Measurements from ENCODE around the gene PIAS4.

Gene PIAS4

GRCh38 chr19:3977242-3978143 lies 30.0 kb upstream of the PIAS4 start:
- no peak for DNase-seq

GRCh38 chr19:3978145-3978544 lies 29.4 kb upstream of the PIAS4 start:
- DNase-seq, result no peak

GRCh38 chr19:3979289-3979673 lies 28.3 kb upstream of the PIAS4 start:
- no peak for DNase-seq

GRCh38 chr19:3979674-3980352 lies 27.7 kb upstream of the PIAS4 start:
- no peak for DNase-seq

GRCh38 chr19:3980353-3981251 lies 26.9 kb upstream of the PIAS4 start:
- no peak for DNase-seq

GRCh38 chr19:3981373-3981735 lies 26.2 kb upstream of the PIAS4 start:
- DNase-seq, result no peak

- DNase-seq, result no peak
Observed at GRCh38 chr19:3981736-3982681, 25.5 kb upstream of the PIAS4 start.

- DNase-seq, result no peak
Observed at GRCh38 chr19:3982701-3983541, 24.6 kb upstream of the PIAS4 start.

- no peak for DNase-seq
Observed at GRCh38 chr19:3983542-3983914, 24.0 kb upstream of the PIAS4 start.

GRCh38 chr19:3983936-3984583 lies 23.5 kb upstream of the PIAS4 start:
- DNase-seq, result no peak

GRCh38 chr19:3984584-3984907 lies 23.0 kb upstream of the PIAS4 start:
- DNase-seq, result no peak

- DNase-seq, result peak; percentile 90
Observed at GRCh38 chr19:3984908-3985642, 22.5 kb upstream of the PIAS4 start, which contains the start of gene EEF2. EEF2 (minus strand) TSS chr19:3985463; CDS start chr19:3985380, 83 bp downstream.

- DNase-seq, result no peak
Observed at GRCh38 chr19:3985643-3986259, 21.8 kb upstream of the PIAS4 start.

- no peak for DNase-seq
Observed at GRCh38 chr19:3986260-3987041, 21.1 kb upstream of the PIAS4 start.

- DNase-seq, result peak; percentile 85
Observed at GRCh38 chr19:3987619-3988371, 19.7 kb upstream of the PIAS4 start.

GRCh38 chr19:3990815-3991117 lies 16.8 kb upstream of the PIAS4 start:
- no peak for DNase-seq

- no peak for DNase-seq
Observed at GRCh38 chr19:3995607-3996006, 11.9 kb upstream of the PIAS4 start.

All from activated CD4-positive, alpha-beta T cell treated with anti-CD3 and anti-CD28 coated beads for 1 hour (primary cell).